GDM1 (cell line): ENCODE measurements around the gene WASF3.

Experiments used
- DNase-seq: peaks from one replicate; lab custom pipeline; 2025; lab: John Stamatoyannopoulos, UW

WASF3 gene

GRCh38 chr13:26557393-26558073 lies at the start of gene WASF3:
Gene WASF3, plus strand, starts transcription at chr13:26557683. Its CDS starts 84,588 bp downstream, at chr13:26642271.
- peak; percentile 69 for DNase-seq

- DNase-seq: no peak
Observed at GRCh38 chr13:26508885-26509284, 48.6 kb upstream of the WASF3 start.

- DNase-seq: no peak
Observed at GRCh38 chr13:26509491-26509890, 48.0 kb upstream of the WASF3 start.

GRCh38 chr13:26513931-26514330 lies 43.6 kb upstream of the WASF3 start:
- no peak for DNase-seq

- DNase-seq: no peak
Observed at GRCh38 chr13:26515721-26516120, 41.8 kb upstream of the WASF3 start.

GRCh38 chr13:26517936-26518335 lies 39.5 kb upstream of the WASF3 start:
- no peak for DNase-seq

- no peak for DNase-seq
Observed at GRCh38 chr13:26518451-26518959, 39.0 kb upstream of the WASF3 start.

GRCh38 chr13:26522571-26522970 lies 34.9 kb upstream of the WASF3 start:
- no peak for DNase-seq

GRCh38 chr13:26523007-26523406 lies 34.5 kb upstream of the WASF3 start:
- no peak for DNase-seq

- no peak for DNase-seq
Observed at GRCh38 chr13:26525528-26525927, 32.0 kb upstream of the WASF3 start.

GRCh38 chr13:26526702-26527216 lies 30.7 kb upstream of the WASF3 start:
- DNase-seq: no peak

- DNase-seq: no peak
Observed at GRCh38 chr13:26528527-26528926, 29.0 kb upstream of the WASF3 start.

GRCh38 chr13:26529441-26529840 lies 28.0 kb upstream of the WASF3 start:
- no peak for DNase-seq

GRCh38 chr13:26531742-26532141 lies 25.7 kb upstream of the WASF3 start:
- DNase-seq: no peak

GRCh38 chr13:26534036-26534726 lies 23.3 kb upstream of the WASF3 start:
- no peak for DNase-seq

GRCh38 chr13:26538363-26539317 lies 18.8 kb upstream of the WASF3 start:
- no peak for DNase-seq

GRCh38 chr13:26539738-26540292 lies 17.7 kb upstream of the WASF3 start:
- no peak for DNase-seq

- no peak for DNase-seq
Observed at GRCh38 chr13:26540334-26540733, 17.1 kb upstream of the WASF3 start.

- DNase-seq: no peak
Observed at GRCh38 chr13:26541041-26541440, 16.4 kb upstream of the WASF3 start.

GRCh38 chr13:26541678-26542568 lies 15.6 kb upstream of the WASF3 start:
- no peak for DNase-seq

- no peak for DNase-seq
Observed at GRCh38 chr13:26544707-26545106, 12.8 kb upstream of the WASF3 start.
